ENCODE data around the gene ASPSCR1. TPM values are rescaled to one million over a fixed set of nuclear protein-coding genes. Genes with fewer than 3 reads are reported as not detected.
A peak's percentile ranks its signal among the peaks of the same experiment; 100 is the strongest.

ASPSCR1 gene
- total and polyA plus RNA-seq, 2 of the 13 experiments (the other 11 are each of a cell fraction or from before 2014, with no cell fraction given), result 274 to 314 TPM

- no peak for TF ChIP-seq ZNF567 (CRISPR knock-in tag; IDR thresholded peaks at IDR 0.05; ENCODE audit: borderline replicate concordance)
- TF ChIP-seq ADNP (CRISPR knock-in tag; IDR thresholded peaks at IDR 0.05), result no peak
- TF ChIP-seq HMGXB4 (CRISPR knock-in tag; IDR thresholded peaks at IDR 0.05; ENCODE audit: borderline replicate concordance in 1 of 2, low read depth in 1 of 2), result peak in 1 of 2 experiments; percentile 48; a peak in 1 of 4 replicates
- TF ChIP-seq EED (CRISPR knock-in tag; IDR thresholded peaks at IDR 0.05), result peak; percentile 29; the same call in 1 of the 2 replicates
- TF ChIP-seq DBP (CRISPR knock-in tag; IDR thresholded peaks at IDR 0.05; ENCODE audit: not compliant biosample characterization), result no peak
- no peak for TF ChIP-seq NCOA1 (CRISPR knock-in tag; IDR thresholded peaks at IDR 0.05)
- TF ChIP-seq TSC22D2 (CRISPR knock-in tag; IDR thresholded peaks at IDR 0.05; ENCODE audit: borderline replicate concordance), result no peak
- no peak for TF ChIP-seq ZNF724P (CRISPR knock-in tag; IDR thresholded peaks at IDR 0.05; ENCODE audit: borderline replicate concordance)
- no peak for TF ChIP-seq SNRNP70 (IDR thresholded peaks at IDR 0.05; ENCODE audit: low read depth, low read length)
- TF ChIP-seq ATF7 (IDR thresholded peaks at IDR 0.05), result no peak
- TF ChIP-seq ATF7 (CRISPR knock-in tag; IDR thresholded peaks at IDR 0.05), result no peak
- TF ChIP-seq MYNN (CRISPR knock-in tag; IDR thresholded peaks at IDR 0.05; ENCODE audit: low read depth), result no peak
- no peak for TF ChIP-seq REL (CRISPR knock-in tag; conservative IDR thresholded peaks at IDR 0.05)
- TF ChIP-seq ZNF24 (IDR thresholded peaks at IDR 0.05), result no peak
- no peak for TF ChIP-seq SALL2 (CRISPR knock-in tag; IDR thresholded peaks at IDR 0.05)
- no peak for TF ChIP-seq PCBP2 (optimal IDR thresholded peaks at IDR 0.05; ENCODE audit: low read depth, low read length, poor library complexity, severe bottlenecking)
- no peak for TF ChIP-seq MTF2 (CRISPR knock-in tag; IDR thresholded peaks at IDR 0.05; ENCODE audit: borderline replicate concordance)
- no peak for TF ChIP-seq NR2F1 (CRISPR knock-in tag; IDR thresholded peaks at IDR 0.05)
- TF ChIP-seq MLX (CRISPR knock-in tag; IDR thresholded peaks at IDR 0.05), result no peak
- no peak for TF ChIP-seq RBAK (CRISPR knock-in tag; IDR thresholded peaks at IDR 0.05)
- TF ChIP-seq CERS6 (CRISPR knock-in tag; IDR thresholded peaks at IDR 0.05), result no peak
- TF ChIP-seq ZNF121 (CRISPR knock-in tag; IDR thresholded peaks at IDR 0.05), result no peak
- TF ChIP-seq CENPX (CRISPR knock-in tag; IDR thresholded peaks at IDR 0.05), result no peak
- TF ChIP-seq IKZF1 (IDR thresholded peaks at IDR 0.05), result no peak
- no peak for TF ChIP-seq CCDC6 (CRISPR knock-in tag; IDR thresholded peaks at IDR 0.05)
- 0 out of 2 replicates have a peak, but pooled peaks have one; percentile 67 for TF ChIP-seq GTF3A (CRISPR knock-in tag; conservative IDR thresholded peaks at IDR 0.05)
- no peak for TF ChIP-seq FOXJ3 (CRISPR knock-in tag; IDR thresholded peaks at IDR 0.05; ENCODE audit: borderline replicate concordance)
- no peak for TF ChIP-seq ZNF33B (CRISPR knock-in tag; IDR thresholded peaks at IDR 0.05)
Observed at GRCh38 chr17:82064433-82065192, 87.2 kb downstream of the ASPSCR1 start (continued).
